HG02798 (cell line): ENCODE measurements around the gene LINGO1.

Experiments used
- ATAC-seq: cut with Tn5 transposase; IDR thresholded peaks from one replicate; pipeline ENCODE4 v1.9.1; 2021; ENCODE audit warnings: mild to moderate bottlenecking; ENCODE audit not compliant: unreplicated experiment, poor library complexity

LINGO1 gene

DNA sequence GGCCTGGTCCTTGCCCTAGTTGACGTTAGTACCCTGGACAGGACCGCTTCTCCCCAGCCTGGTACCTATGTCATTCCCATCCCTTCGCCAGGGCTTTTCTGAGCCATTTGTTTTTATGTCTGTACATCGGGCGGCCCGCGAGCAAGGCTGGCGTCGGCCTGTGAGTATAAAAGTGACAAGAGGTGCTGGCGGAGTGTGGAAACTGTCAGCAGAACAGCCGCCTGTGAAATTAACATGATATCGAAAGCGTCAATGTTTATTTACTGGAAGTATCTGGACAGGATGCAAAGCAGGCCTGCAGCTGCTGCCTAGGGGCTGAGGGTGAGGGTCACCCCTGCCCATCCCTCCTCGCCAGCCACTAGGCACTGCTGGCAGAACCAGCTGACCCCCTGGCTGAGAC is 33.4 kb downstream of the LINGO1 start:
- ATAC-seq: no peak

DNA sequence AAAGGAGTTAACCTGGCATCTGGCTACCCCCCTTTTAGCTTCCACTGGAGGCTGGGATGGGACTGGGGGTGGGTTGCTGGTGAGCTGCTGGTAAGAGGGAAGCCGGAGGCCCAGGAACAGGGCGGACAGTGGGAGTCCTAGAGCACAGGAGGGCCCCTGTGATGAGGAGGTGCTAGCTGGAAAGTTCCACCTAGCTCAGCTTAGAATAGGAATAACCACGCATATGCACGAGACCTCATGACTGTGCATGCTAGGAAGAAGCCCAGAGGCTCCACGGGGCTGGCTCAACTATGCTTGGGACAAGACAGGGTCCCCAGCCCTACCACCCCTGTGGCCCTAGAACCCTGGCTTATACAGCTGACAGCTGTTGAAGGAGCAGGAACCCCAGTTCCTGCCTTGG is 34.1 kb downstream of the LINGO1 start:
- ATAC-seq: no peak

DNA sequence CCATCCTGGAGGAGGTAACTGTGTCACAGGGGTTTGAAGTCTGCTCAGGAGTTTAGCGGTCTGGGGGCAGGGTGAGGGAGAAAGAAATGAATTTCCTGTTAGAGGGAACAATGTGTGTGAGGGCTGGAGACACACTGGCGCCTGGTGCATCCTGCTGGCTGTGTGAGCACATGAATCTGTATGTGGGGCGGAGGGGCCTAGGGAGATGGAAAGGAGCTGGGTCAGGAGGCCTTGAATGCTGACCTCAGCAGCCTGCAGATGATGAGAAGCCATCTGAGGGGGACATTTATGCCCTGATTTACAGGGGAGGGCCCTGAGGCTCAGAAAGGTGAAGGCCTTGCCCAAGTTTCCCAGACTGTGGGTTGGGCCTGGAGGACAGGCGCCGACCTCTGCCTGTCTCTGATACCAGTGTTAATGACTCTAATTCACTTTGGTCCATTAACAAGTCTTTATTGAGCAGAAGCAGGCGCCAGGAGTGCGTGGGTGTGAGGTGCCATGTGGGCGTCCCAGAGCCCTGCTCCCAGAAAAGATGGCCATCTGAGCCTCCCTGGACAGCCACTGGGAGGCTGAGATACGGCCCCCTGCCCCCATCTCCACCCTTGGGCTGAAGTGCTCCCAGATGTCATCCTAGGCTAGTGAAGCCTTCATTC is 34.8 kb downstream of the LINGO1 start:
- ATAC-seq: no peak

DNA sequence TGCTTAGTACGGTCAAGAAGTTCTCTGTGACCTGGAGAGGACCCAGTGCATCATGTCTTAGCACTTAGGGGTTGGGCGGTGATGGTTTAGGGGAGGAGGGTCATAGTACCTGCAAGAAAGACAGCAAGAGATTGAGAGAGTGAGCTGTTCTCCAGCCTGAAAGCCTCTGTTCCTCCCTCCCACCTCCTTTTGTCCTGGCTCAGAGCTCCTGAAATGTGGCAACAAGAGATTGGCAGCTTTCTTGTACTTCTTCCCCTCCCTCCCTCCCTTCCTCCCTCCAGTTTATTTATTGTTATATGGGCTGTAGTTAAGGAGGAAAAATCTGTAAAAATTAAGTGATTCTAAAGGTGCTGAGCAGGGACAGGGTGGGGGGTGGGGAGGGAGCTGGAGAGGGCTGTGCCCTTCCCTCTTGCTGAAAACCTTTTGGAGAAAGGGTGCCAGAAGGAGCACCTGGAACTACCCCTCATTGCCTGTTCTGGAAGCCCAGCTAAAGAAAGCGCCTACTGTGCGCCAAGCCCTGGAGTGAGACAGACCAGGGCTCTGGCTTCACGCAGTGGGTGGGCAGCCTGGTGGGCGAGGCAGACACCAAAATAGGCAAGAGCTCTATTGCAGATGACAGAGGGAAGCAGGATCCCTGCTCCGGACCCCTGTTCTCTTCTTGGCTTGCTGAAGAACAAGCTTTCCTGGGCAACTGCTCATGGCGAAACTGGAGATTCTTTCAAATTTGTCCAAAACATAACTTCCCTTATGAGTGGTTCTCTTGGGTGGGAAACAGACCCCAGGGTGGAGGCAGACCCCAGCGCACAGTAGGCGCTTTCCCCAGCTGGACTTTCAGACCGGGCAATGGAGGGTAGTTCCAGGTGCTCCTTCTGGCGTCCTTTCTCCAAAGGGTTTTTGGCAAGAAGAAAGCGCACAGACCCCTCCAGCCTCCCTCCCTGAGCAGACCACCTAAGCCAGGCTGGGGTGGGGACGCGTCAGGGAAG is 35.6 kb downstream of the LINGO1 start:
- no peak for ATAC-seq

DNA sequence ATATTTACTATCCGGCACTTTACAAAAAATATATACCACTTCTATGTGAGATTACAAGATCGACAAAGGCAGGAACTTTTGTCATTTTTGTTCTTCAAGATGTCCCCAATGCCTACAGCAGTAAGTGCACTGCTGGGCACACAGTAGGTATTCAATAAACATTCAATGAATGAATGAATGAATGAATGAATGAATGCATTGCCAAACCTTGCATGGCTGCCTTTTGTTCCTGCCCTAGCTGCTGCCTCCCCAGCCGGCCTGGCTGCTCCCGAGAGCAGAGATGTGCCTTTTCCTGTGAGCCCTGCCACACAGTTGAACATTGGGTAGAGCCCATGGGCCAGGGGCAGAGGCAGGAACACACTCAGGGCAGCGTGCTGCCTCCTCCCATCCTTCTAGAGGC is 37.5 kb downstream of the LINGO1 start:
- no peak for ATAC-seq

DNA sequence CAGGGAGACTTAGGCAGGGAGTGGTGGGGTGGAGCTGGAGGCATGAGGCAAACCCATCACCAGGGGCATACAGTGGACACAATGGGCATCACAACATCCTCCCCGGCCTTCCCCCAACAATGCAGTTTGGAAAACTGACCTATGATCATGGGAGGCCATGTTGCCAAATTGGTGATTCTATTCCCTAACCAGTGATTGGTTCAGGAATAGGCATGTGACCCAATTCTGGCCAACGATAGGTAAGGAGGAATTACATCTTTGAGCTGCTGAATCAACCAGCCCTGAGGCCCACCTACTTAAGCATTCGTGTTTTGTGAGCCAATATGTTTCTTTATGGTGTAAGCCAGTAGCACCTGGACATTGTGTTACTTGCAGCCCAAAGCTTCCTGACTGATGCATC is 40.0 kb downstream of the LINGO1 start:
- ATAC-seq: no peak

DNA sequence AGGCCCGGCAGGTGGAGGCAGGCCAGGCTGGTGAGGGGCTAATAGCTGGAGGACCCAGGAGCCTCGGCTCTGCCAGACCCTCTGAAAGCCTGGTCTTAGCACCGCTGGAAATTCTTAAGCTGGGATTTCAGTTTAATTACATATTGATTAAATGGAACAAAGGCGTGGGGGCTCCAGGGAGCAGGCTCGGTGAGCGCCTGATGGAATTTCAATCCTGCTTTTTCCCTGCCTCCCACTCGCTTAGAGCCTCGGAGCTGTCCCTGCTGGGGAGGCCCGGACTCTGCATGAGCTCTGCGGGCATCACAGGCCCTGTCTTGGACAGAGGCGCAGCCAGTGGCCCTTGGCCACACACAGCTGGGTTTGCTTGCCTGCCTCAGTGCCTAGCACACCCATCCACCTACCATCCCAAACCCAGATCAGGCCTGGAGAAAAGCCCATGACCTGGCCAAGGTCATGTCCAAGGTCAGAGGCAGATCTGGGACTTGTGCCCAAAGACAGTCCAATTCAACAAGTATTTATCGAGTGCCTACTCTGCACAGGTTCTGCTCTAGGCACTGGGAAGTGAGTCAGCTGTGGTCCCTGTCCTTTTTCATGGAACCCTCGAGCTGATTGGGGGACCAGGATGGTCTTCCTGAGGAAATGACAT is 40.6 kb downstream of the LINGO1 start:
- no peak for ATAC-seq

DNA sequence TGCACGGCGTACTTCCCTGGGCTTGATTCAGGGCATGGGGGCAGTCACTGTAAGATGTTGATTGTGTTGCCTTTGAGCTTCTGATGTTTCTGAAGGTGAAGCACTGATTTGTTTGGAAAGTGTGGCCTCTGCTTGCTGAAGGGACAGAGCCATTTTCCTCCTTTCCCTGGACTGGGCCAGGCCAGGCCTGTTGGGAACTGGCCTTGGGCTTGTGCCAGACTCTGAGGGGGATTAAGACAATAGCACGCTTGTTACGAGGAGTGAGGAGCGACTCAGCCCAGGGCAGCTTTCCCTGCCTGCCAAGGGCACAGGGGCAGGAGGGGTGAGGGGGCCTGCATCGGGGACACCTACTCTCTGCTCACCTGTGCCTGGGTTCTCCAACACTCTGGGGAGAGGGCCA is 42.9 kb downstream of the LINGO1 start:
- ATAC-seq: no peak

DNA sequence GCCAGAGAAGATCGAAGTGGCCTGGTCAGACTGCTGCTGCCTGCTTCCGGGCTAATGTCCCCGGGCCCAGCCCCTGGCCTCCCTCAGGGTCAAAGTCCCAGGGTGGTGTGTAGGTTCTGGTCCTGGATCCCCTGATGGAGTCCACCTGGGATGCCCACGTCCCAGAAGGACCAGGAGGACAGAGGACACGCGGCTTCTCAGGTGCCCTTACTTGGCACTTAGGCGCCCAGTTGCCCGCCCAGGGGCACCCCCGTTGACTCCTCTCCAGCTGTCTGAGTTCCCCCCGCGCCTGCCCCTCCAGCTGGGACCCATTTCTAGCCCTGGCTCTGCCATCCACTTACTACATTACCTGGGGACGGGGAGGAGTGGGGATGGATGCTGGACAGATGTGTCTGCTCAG is 44.6 kb downstream of the LINGO1 start:
- no peak for ATAC-seq

DNA sequence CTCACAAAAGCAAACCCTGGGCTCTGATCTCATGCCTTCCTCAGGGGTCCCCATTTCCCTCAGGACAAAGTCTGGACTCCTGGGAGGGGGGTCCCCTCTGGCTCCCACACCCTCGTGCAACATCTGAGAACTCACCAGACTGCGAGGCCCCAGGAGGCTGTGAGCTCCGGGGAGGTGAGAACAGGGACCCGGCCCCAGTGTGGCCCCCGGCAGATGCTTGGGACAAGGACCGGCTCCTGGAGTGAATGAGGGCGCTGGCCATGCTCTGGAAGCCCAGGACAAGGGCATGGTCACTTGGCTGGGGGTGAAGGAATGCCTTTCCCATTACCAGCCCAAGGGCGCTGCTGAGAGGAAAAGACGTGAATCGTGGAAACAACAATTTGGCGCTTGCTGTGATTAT is 48.0 kb downstream of the LINGO1 start:
- no peak for ATAC-seq

DNA sequence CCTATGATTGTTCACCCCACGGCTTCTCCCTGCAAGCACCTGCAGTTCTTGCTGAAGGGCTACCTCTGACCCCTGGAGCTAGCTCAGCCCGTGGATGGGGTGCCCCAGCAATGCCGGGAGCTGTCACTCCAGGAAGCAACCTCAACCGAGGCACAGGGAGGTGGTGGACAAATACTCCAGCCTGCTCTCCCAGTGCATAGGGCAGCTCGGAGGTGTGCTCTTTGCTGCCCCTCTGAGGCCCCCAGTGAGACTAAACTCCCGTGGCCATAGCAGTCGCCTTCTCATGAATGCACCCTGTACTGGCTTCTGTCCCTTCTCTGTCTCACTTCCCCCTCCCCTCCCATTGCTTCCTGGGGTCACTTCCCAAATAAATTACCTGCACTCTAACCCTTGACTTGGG is 48.5 kb downstream of the LINGO1 start:
- no peak for ATAC-seq

DNA sequence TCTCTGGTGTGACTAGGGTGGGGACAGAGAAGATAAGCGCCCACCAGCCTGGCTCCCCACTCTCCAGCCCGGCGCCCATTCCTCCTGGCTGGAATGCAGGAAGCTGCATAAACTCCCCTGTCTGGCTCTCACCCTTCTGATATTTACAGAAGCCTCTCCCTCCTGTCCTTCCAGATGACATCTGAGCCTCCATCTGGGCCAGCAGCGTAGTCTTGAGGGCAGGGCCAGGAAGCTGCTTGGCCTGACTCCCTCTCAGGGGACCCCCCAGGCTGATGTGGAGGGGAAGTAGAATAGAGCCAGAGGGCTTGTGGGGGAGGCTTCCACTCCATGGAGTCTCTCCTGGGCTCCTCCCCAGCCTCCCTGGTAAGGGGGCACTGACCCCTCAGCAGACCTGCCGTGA is 49.9 kb downstream of the LINGO1 start:
- no peak for ATAC-seq

DNA sequence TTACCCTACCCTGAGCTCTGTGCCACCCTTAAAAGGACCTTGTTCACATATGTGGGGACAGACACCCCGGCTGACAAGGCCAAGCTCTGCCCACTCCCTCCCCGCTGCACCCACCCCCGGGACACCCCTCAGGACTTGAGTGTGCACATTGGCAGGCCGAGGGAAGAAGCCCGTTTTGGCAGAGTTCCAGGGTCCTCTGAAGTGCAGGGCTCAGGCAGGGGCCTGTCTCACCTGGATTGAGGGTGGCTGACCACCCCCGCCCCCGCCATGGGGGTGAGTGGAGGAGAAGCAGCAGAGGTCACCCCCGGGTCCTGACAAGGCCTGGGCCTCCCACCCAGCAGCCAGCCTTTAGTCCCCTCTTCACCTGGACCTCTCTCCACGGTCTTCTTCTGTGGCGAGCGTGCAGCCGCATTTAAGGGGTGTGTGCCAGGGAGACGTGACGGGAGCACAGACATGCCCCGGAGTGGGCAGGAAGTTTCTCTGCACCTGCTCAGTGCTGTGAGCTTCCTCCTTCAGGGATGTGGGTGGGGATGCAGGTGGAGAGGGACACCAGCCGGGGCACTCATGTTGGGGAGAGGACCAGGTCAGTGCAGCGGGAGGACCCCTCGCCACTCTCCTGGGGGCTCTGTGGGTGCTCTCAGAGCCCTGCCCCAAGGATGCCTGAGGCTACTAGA is 50.7 kb downstream of the LINGO1 start:
- ATAC-seq: no peak

DNA sequence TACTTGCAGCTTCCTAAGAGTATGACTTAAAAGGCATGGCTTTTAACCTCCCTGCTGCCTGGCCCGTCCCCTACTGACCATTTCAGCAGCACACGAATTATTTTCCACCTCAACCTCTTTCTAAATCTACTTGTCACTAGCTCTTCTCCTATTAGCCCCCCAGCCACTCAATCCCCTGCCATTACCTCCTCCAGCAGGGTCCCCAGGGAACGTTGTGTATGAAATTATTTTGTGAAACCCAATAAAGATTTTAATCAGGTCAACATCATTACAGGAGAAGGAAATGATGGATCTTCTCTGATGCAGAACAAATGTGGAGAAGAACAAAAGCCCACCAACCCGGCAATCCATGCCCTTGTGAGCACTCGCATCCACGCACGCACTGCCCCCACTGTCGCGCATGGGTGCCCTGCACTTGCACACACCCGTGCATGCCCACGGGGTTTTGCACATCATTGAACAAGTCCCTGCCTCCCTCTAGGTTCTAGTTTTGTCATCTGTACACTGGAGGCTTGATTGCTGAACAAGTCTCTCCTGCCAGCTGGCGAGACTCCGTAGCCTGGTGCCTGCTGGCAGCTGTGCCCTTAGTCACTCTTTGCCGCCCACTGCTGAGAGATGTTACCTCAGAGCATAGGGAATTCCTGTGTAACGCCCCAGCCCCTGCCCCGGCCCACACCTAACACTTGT is 51.6 kb downstream of the LINGO1 start:
- no peak for ATAC-seq

DNA sequence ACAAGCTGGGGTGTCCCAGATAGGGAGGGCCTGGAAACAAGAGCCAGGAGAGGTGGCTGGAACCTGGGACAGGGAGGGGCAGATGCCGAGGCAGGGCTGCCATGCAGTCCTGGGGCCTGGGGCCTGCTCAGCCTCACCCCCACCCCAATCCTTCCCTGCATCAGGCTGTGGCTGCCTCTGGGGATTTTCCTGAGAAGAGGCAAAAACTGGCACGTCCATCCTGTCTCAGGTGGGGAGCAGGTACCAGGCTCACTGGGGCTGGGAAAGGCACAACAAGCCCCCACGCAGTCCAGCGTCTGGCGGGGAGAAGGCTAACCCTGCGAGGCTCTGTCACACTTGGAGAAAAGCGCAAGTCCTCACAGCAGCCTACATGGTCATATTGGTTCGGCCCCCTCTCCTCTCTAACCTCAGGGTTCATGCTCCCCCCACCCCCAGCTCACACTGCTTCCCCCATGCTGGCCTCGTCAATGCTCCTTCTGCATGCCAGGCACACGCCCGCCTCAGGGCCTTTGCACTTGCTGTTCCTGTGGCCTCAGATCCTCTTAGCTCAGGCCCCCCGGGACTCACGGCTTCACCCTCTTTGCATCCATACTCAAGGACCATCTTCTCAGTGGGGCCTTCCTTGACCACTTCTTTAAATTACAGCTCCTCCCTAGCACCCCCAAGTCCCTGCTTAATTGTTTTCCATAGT is 53.1 kb downstream of the LINGO1 start:
- ATAC-seq: no peak

DNA sequence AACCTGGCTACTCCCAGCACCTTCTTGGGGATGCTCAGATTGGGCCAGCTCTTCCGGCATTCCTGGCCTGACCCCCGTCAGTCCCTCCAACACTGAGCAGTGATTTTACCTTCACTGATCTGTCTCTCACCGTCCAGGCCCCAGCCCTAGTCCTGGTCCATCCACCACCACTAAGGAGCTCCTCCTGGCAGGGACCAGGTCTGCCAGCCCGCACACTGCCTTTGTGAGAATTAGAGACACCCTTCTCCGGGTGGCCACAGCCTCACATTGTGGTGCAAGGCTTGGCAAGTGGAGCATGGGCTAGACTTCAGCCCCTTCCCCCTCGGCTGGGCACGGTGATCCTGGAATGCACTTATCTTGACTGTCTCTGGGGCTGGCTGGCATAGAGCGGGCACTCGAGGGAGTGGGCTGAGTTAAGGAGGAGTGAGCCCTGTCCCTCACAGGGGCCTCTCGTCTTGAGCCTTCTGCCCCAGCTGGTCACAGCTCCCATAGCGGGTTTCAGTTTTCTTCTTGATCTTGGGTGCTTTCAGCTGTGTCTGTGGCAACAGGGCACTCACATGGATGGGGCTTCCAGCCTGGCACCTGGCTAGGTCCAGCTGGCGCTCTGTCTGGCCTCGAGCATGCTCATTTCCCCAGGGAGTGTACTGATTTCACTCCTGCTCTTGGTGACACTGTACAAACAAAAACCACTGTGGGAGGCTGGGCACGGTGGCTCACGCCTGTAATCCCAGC is 53.9 kb downstream of the LINGO1 start:
- no peak for ATAC-seq

DNA sequence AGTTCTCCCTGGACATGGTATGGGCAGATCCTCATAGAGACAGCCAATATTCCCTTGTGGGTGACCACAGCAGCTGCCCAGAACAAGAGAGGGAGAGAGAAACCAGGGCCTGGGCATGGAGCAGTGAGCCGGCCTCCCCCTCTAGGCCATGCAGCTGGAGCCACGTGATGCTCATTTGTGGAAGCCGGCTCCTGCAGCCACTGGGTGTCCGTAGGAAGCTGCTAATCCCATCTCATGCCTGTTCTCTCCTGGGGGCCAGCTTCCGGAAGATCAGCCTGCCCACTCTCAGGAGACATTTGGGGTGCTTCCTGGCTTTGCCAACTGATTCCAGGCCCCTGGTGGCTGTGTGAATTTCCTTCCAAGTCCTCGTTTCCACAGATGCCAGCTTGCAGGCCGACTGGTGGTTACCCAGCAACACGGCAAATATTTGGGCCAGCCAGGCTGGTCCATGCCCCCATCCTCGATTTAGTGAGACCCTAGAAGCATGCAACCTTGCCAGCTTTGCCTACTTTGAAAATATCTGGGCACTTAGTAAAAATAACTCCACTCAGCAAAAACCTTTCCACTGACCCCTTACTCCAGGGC is 55.3 kb downstream of the LINGO1 start:
- ATAC-seq: no peak

DNA sequence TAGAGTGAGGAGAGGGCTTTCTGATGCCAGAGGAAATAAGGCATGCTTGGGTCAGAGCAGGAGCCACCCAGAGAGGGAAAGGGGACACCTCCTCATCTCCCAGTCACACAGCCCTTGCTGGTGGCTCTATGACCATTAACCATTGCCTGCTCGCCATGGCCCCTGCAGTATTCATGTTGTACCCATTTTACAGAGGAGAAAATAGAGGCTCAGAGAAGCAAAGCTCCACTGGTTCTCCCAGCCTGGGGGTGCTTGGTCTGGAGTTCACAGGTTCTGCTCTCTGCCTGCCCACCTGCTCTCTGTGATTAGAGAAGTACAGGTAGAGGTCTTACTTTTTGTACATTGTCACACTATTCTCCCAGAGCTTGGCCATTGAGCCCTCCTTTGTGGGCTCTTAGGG is 56.2 kb downstream of the LINGO1 start:
- no peak for ATAC-seq
